ENCODE results near the gene HPSE2. TPM values are rescaled to one million over a fixed set of nuclear protein-coding genes. Genes with fewer than 3 reads are reported as not detected.

HPSE2 gene
- total RNA-seq, 1 experiment from 2014 or later = 0.05 TPM

GRCh38 chr10:98636921-98637329 lies 598.7 kb downstream of the HPSE2 start:
- TF ChIP-seq, protein P1, sequence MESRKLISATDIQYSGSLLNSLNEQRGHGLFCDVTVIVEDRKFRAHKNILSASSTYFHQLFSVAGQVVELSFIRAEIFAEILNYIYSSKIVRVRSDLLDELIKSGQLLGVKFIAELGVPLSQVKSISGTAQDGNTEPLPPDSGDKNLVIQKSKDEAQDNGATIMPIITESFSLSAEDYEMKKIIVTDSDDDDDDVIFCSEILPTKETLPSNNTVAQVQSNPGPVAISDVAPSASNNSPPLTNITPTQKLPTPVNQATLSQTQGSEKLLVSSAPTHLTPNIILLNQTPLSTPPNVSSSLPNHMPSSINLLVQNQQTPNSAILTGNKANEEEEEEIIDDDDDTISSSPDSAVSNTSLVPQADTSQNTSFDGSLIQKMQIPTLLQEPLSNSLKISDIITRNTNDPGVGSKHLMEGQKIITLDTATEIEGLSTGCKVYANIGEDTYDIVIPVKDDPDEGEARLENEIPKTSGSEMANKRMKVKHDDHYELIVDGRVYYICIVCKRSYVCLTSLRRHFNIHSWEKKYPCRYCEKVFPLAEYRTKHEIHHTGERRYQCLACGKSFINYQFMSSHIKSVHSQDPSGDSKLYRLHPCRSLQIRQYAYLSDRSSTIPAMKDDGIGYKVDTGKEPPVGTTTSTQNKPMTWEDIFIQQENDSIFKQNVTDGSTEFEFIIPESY (IDR thresholded peaks at IDR 0.05; ENCODE audit: extremely low read depth, insufficient replicate concordance, low read length) = no peak
- TF ChIP-seq ZNF274 (IDR thresholded peaks at IDR 0.05; ENCODE audit: low read depth, low read length) = no peak
- TF ChIP-seq POLR2A (IDR thresholded peaks at IDR 0.05; ENCODE audit: borderline replicate concordance, extremely low read depth, insufficient read depth, insufficient read length) = no peak
- no peak for TF ChIP-seq TCF7L2 (IDR thresholded peaks at IDR 0.05; ENCODE audit: borderline replicate concordance, extremely low read depth, insufficient read depth, insufficient read length)
- TF ChIP-seq CTCF (IDR thresholded peaks at IDR 0.05 in 2 of 3, conservative IDR thresholded peaks at IDR 0.05 in 1 of 3; ENCODE audit: borderline replicate concordance in 1 of 3, insufficient read depth in 1 of 3, low read depth in 2 of 3, low read length in 2 of 3) = no peak
- TF ChIP-seq POLR2AphosphoS5 (IDR thresholded peaks at IDR 0.05; ENCODE audit: low read depth, low read length) = no peak
- no peak for TF ChIP-seq YY1 (IDR thresholded peaks at IDR 0.05; ENCODE audit: extremely low read depth, insufficient replicate concordance, low read depth, low read length)
- no peak for TF ChIP-seq JUND (IDR thresholded peaks at IDR 0.05)
- no peak for TF ChIP-seq CBX3 (IDR thresholded peaks at IDR 0.05; ENCODE audit: low read depth)
- no peak for TF ChIP-seq EGR1 (IDR thresholded peaks at IDR 0.05; ENCODE audit: low read depth)
- TF ChIP-seq EZH2 (IDR thresholded peaks at IDR 0.05) = no peak
- TF ChIP-seq, protein P2, sequence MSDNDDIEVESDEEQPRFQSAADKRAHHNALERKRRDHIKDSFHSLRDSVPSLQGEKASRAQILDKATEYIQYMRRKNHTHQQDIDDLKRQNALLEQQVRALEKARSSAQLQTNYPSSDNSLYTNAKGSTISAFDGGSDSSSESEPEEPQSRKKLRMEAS (IDR thresholded peaks at IDR 0.05) = no peak
- Histone ChIP-seq H3K4me1 (ENCODE audit: control insufficient read depth in 1 of 2, insufficient read depth in 2 of 2, low read length in 2 of 2) (no peaks in the 10 kb centered on the region), H3K9me3 (ENCODE audit: control insufficient read depth in 1 of 2, insufficient read depth in 1 of 2, low read depth in 1 of 2, low read length in 2 of 2) (no peaks in the 10 kb centered on the region), H3K36me3 (ENCODE audit: control insufficient read depth in 1 of 2, insufficient read depth in 2 of 2, low read length in 2 of 2) (no peaks in the 10 kb centered on the region), H3K27ac (ENCODE audit: low read depth, low read length) (no peak overlapping the region), H2AFZ (ENCODE audit: low read depth, low read length, poor library complexity, severe bottlenecking) (no peak overlapping the region), H3K9ac (ENCODE audit: low read length) (no peak overlapping the region), H3K27me3 (ENCODE audit: insufficient read depth, low read length) (peaks cover 19% of the 10 kb centered on the region; the same call in 1 of the 2 replicates), H3K4me2 (ENCODE audit: low read length) (no peak overlapping the region), H3K9me2 (ENCODE audit: insufficient read depth) (no peaks in the 10 kb centered on the region), H4K20me1 (ENCODE audit: insufficient read depth) (no peaks in the 10 kb centered on the region), H3K4me3 (replicated peaks in 1 of 2; ENCODE audit: low read depth in 1 of 2, low read length in 2 of 2) (no peak overlapping the region), H3K79me2 (ENCODE audit: insufficient read depth, low read length) (no peaks in the 10 kb centered on the region)
- ChIA-PET CTCF (no interaction called here), POLR2A (no interaction called here), RAD21 (ENCODE audit: low non-redundant PET in 1 of 2, low total read pairs in 2 of 2, uncharacterized antibody in 2 of 2, unreplicated experiment in 2 of 2) (no interaction called here)
- intact Hi-C loops (cut with micrococcal nuclease) = no loop called here
- DNase-seq (ENCODE audit: low read depth, low spot score) (no peak), ATAC-seq (no peak)
- BruUV-seq (replicated peaks) = no TSS peak

Data from HCT116 (cell line).